IMR-90 (cell line): ENCODE measurements around the gene EVA1C. TPM values are rescaled to one million over a fixed set of nuclear protein-coding genes. Genes with fewer than 3 reads are reported as not detected.

Experiments used
- ATAC-seq: fragments of 200-7000 bp; cut with Tn5 transposase; 2 replicates; pipeline ENCODE4 v1.9.1; 2020; ENCODE audit warnings: low read depth, mild to moderate bottlenecking, moderate library complexity
- BruUV-seq: library from RNA; stranded (reverse); fragments of 400-500 nt; replicated peaks from 2 replicates; lab custom pipeline; 2021; lab: Mats Ljungman, UMichigan
- CTCF ChIA-PET: fragments of 300-600 bp; formaldehyde crosslinking; extraction: SDS; loops from one replicate; lab custom pipeline; 2021; ENCODE audit warnings: antibody characterized with exemption; lab: Yijun Ruan, JAX
- POLR2A ChIA-PET: fragments of 300-600 bp; sonication (Branson Sonifier 250); formaldehyde crosslinking; loops from one replicate; lab custom pipeline; 2022; ENCODE audit warnings: antibody characterized with exemption; ENCODE audit not compliant: unreplicated experiment; lab: Charles Lee
- DNase-seq: peaks from one replicate; pipeline ENCODE4 v3.0.0; 2013
- H2AFZ ChIP-seq: replicated peaks from 2 replicates; pipeline ENCODE3; 2013; ENCODE audit warnings: low read length, mild to moderate bottlenecking; ENCODE audit not compliant: poor library complexity
- H2AK5ac ChIP-seq: 2 replicates; pipeline ENCODE4 v1.6.1; 2013; ENCODE audit warnings: low read depth, low read length, inconsistent platforms
- H2AK9ac ChIP-seq: replicated peaks from 2 replicates; pipeline ENCODE3; 2013; ENCODE audit warnings: mild to moderate bottlenecking, low read depth, low read length, moderate library complexity; ENCODE audit not compliant: poor library complexity
- H2BK120ac ChIP-seq: 2 replicates; pipeline ENCODE4 v1.6.1; 2013; ENCODE audit warnings: low read depth, low read length, inconsistent platforms
- H2BK15ac ChIP-seq: 3 replicates; pipeline ENCODE4 v1.6.1; 2013; ENCODE audit warnings: low read depth, low read length, inconsistent platforms
- H2BK20ac ChIP-seq: 2 replicates; pipeline ENCODE4 v1.6.1; 2013; ENCODE audit warnings: low read depth, mild to moderate bottlenecking, inconsistent platforms, low read length, moderate library complexity
- H2BK5ac ChIP-seq: 2 replicates; pipeline ENCODE4 v1.6.1; 2013; ENCODE audit warnings: mild to moderate bottlenecking, low read depth, low read length, inconsistent platforms; ENCODE audit not compliant: poor library complexity, severe bottlenecking
- H3K14ac ChIP-seq: replicated peaks from 2 replicates; pipeline ENCODE4 v1.6.1; 2013; ENCODE audit warnings: low read depth, low read length, inconsistent platforms
- H3K18ac ChIP-seq: 2 replicates; pipeline ENCODE4 v1.6.1; 2013; ENCODE audit warnings: low read depth, low read length, control low read depth
- H3K23ac ChIP-seq: 2 replicates; pipeline ENCODE4 v1.6.1; 2013; ENCODE audit warnings: low read depth, low read length, inconsistent platforms
- H3K27ac ChIP-seq: 2 replicates; pipeline ENCODE4 v1.5.1; 2013; ENCODE audit warnings: mild to moderate bottlenecking, control low read depth, low read length; ENCODE audit not compliant: insufficient read depth
- H3K27me3 ChIP-seq: 2 replicates; pipeline ENCODE4 v1.6.1; 2013; ENCODE audit warnings: low read length; ENCODE audit not compliant: control insufficient read depth, insufficient read depth
- H3K36me3 ChIP-seq: 2 replicates; pipeline ENCODE4 v1.6.1; 2013; ENCODE audit warnings: low read length, mixed read lengths; ENCODE audit not compliant: control insufficient read depth, insufficient read depth
- H3K4ac ChIP-seq: 2 replicates; pipeline ENCODE4 v1.6.1; 2013; ENCODE audit warnings: low read depth, low read length, inconsistent platforms
- H3K4me1 ChIP-seq: 2 replicates; pipeline ENCODE4 v1.6.1; 2013; ENCODE audit warnings: low read length, mixed read lengths; ENCODE audit not compliant: control insufficient read depth, insufficient read depth
- H3K4me2 ChIP-seq: 2 replicates; pipeline ENCODE4 v1.6.1; 2013; ENCODE audit warnings: low read depth, mild to moderate bottlenecking, control low read depth, low read length, moderate library complexity
- H3K4me3 ChIP-seq: 2 replicates; pipeline ENCODE4 v1.5.1; 2013; ENCODE audit warnings: low read depth, mild to moderate bottlenecking, control low read depth, low read length, moderate library complexity; ENCODE audit not compliant: insufficient read depth
- H3K56ac ChIP-seq: 2 replicates; pipeline ENCODE4 v1.6.1; 2013; ENCODE audit warnings: low read length, inconsistent platforms; ENCODE audit not compliant: insufficient read depth; ENCODE audit errors: extremely low read depth
- H3K79me1 ChIP-seq, 2 experiments: 2 replicates each; pipeline ENCODE4 v1.6.1; 2013; ENCODE audit warnings: low read length in 2 of 2, inconsistent platforms in 1 of 2, low read depth in 1 of 2
- H3K9ac ChIP-seq: 2 replicates; pipeline ENCODE4 v1.6.1; 2013; ENCODE audit warnings: low read depth, low read length, control low read depth
- H3K9me1 ChIP-seq: 2 replicates; pipeline ENCODE4 v1.6.1; 2013; ENCODE audit warnings: low read length, inconsistent platforms; ENCODE audit not compliant: insufficient read depth
- H3K9me3 ChIP-seq: 2 replicates; pipeline ENCODE4 v1.6.1; 2013; ENCODE audit warnings: low read length; ENCODE audit not compliant: control insufficient read depth, insufficient read depth
- H4K20me1 ChIP-seq: 2 replicates; pipeline ENCODE4 v1.6.1; 2013; ENCODE audit warnings: low read length, inconsistent platforms; ENCODE audit not compliant: insufficient read depth
- H4K5ac ChIP-seq: 2 replicates; pipeline ENCODE4 v1.6.1; 2013; ENCODE audit warnings: mild to moderate bottlenecking, low read depth, low read length, control low read depth
- H4K8ac ChIP-seq, 2 experiments: 2 replicates each; pipeline ENCODE4 v1.6.1; 2013; ENCODE audit warnings: low read depth in 2 of 2, low read length in 2 of 2, control low read depth in 1 of 2, inconsistent platforms in 1 of 2
- H4K91ac ChIP-seq: 2 replicates; pipeline ENCODE4 v1.6.1; 2013; ENCODE audit warnings: low read depth, low read length, inconsistent platforms; ENCODE audit not compliant: insufficient read depth
- BHLHE40 ChIP-seq: fragments of 150-350 bp; IDR thresholded peaks from 2 replicates; pipeline ENCODE4 v1.6.1; 2016; ENCODE audit warnings: mild to moderate bottlenecking, low read depth, low read length
- CEBPB ChIP-seq: IDR thresholded peaks from 2 replicates; pipeline ENCODE4 v1.6.1; 2012; ENCODE audit warnings: low read depth, low read length, improper control_type of control experiment
- ELK1 ChIP-seq: fragments of 150-350 bp; IDR thresholded peaks from 2 replicates; pipeline ENCODE4 v1.6.1; 2016; ENCODE audit warnings: low read depth, mild to moderate bottlenecking, low read length, moderate library complexity, borderline replicate concordance
- FOS ChIP-seq: fragments of 150-350 bp; IDR thresholded peaks from 2 replicates; pipeline ENCODE4 v1.6.1; 2016; ENCODE audit warnings: low read depth, low read length
- MAFK ChIP-seq: IDR thresholded peaks from 2 replicates; pipeline ENCODE4 v1.6.1; 2012; ENCODE audit warnings: low read depth, low read length, improper control_type of control experiment
- MAZ ChIP-seq: IDR thresholded peaks from 2 replicates; pipeline ENCODE4 v1.6.1; 2012; ENCODE audit warnings: low read depth, mild to moderate bottlenecking, low read length, improper control_type of control experiment, moderate library complexity, borderline replicate concordance
- MXI1 ChIP-seq: IDR thresholded peaks from 2 replicates; pipeline ENCODE4 v1.6.1; 2012; ENCODE audit warnings: low read depth, mild to moderate bottlenecking, low read length, moderate library complexity, borderline replicate concordance
- NFE2L2 ChIP-seq: fragments of 150-350 bp; IDR thresholded peaks from 2 replicates; pipeline ENCODE4 v1.6.1; 2016; ENCODE audit warnings: low read depth, mild to moderate bottlenecking, low read length
- POLR2A ChIP-seq: IDR thresholded peaks from 2 replicates; pipeline ENCODE4 v1.6.1; 2012; ENCODE audit warnings: mild to moderate bottlenecking, low read depth, low read length
- RAD21 ChIP-seq: IDR thresholded peaks from 2 replicates; pipeline ENCODE4 v1.6.1; 2012; ENCODE audit warnings: low read length, improper control_type of control experiment
- RCOR1 ChIP-seq: IDR thresholded peaks from 2 replicates; pipeline ENCODE4 v1.6.1; 2012; ENCODE audit warnings: mild to moderate bottlenecking, low read length, improper control_type of control experiment; ENCODE audit not compliant: insufficient replicate concordance
- RFX5 ChIP-seq: IDR thresholded peaks from 2 replicates; pipeline ENCODE4 v1.8.0; 2012; ENCODE audit warnings: low read depth, mild to moderate bottlenecking, low read length, moderate library complexity
- SMC3 ChIP-seq: fragments of 150-350 bp; IDR thresholded peaks from 2 replicates; pipeline ENCODE4 v1.6.1; 2016; ENCODE audit warnings: low read depth, mild to moderate bottlenecking, antibody characterized with exemption, low read length, moderate library complexity
- USF2 ChIP-seq: fragments of 150-350 bp; IDR thresholded peaks from 2 replicates; pipeline ENCODE4 v1.6.1; 2017; ENCODE audit warnings: mild to moderate bottlenecking, antibody characterized with exemption, low read length, low read depth
- WGBS, 2 experiments: methylation state at CpG; one replicate each; pipeline versions ENCODE4 v1.1.5 to v1.1.7; 2013; ENCODE audit warnings: missing lambda C conversion rate in 2 of 2; ENCODE audit not compliant: insufficient read length in 1 of 2; ENCODE audit errors: extremely low coverage in 2 of 2; 5-methylcytosine and 5-hydroxymethylcytosine counted together
- dilution Hi-C: fragments of 300-500 bp; cut with HindIII; formaldehyde crosslinking; loops from one replicate; pipeline ENCODE4 v1.14.3; 2018; ENCODE audit warnings: low sequenced_read_pairs; ENCODE audit not compliant: unreplicated experiment
- in situ Hi-C: fragments of 300-500 bp; cut with MboI; formaldehyde crosslinking; loops from 3 replicates; pipeline ENCODE4 v1.14.3; 2019; ENCODE audit warnings: low sequenced_read_pairs, inconsistent platforms, mixed read lengths
- intact Hi-C: fragments of 100-400 bp; cut with micrococcal nuclease; formaldehyde crosslinking; loops from 2 replicates; pipeline ENCODE4 v1.10.0; 2022
- polyA plus RNA-seq, 3 experiments: library from polyadenylated mRNA; depleted of rRNA; stranded (reverse); fragments of >200 nt; gene quantifications; 2 replicates each; pipeline ENCODE4 v1.2.3, GENCODE V29; 2012; ENCODE audit warnings: low replicate concordance in 1 of 3
- total RNA-seq: library from RNA; depleted of rRNA; stranded (reverse); fragments of >200 nt; gene quantifications from 2 replicates; pipeline ENCODE4 v1.2.3, GENCODE V29; 2012

EVA1C gene
- total and polyA plus RNA-seq, 2 of the 4 experiments (the other 2 are of a cell fraction), result 0.72 to 1.1 TPM

- Histone ChIP-seq H3K4ac (peak overlapping the region; percentile 40), H3K4me3 (peak overlapping the region; percentile 95), H3K9ac (peak overlapping the region; percentile 83), H2AFZ (peak overlapping the region; percentile 93), H3K79me1 (peaks cover 13 to 51% of the 10 kb centered on the region in 2 experiments; a peak in 3 of 4 replicates), H2BK120ac (no peak overlapping the region), H4K91ac (peak overlapping the region; percentile 24; the same call in 1 of the 2 replicates), H3K23ac (peak overlapping the region; percentile 95), H2BK5ac (no peak overlapping the region), H3K14ac (peak overlapping the region; percentile 17; the same call in 1 of the 2 replicates), H2BK15ac (no peak overlapping the region), H3K27ac (peak overlapping the region; percentile 46; the same call in 1 of the 2 replicates), H3K56ac (no peak overlapping the region), H2BK20ac (no peak overlapping the region), H2AK5ac (peak overlapping the region; percentile 70), H4K5ac (peak overlapping the region; percentile 1; the same call in 1 of the 2 replicates), H2AK9ac (peak overlapping the region; percentile 98), H3K4me1 (peaks cover 8% of the 10 kb centered on the region), H3K9me3 (no peaks in the 10 kb centered on the region), H4K20me1 (peaks cover 38% of the 10 kb centered on the region), H3K18ac (no peak overlapping the region), H4K8ac (peak overlapping the region; percentile 31 to 99; a peak in 2 of 4 replicates), H3K9me1 (peaks cover 3% of the 10 kb centered on the region), H3K36me3 (peaks cover 5% of the 10 kb centered on the region; the same call in 1 of the 2 replicates), H3K4me2 (peak overlapping the region; percentile 95), H3K27me3 (no peaks in the 10 kb centered on the region)
- ChIA-PET POLR2A (interaction anchor here (0.6 kb wide), 2 partner anchors 20 to 87 kb away, joined by 3 to 6 read pairs; no protein-coding TSS in a partner anchor), CTCF (interaction anchor here (0.6 to 1.5 kb wide), 5 partner anchors 9 to 823 kb away, joined by 3 to 4 read pairs (median 3); no protein-coding TSS in a partner anchor)
- in situ Hi-C loops (loop anchor here (25.0 kb wide), 1 partner anchor 345 kb away; the partner anchor contains the start of gene SYNJ1), intact Hi-C loops (no loop called here), dilution Hi-C loops (no loop called here)
- BruUV-seq, result no TSS peak
- no peak for DNase-seq
- 0% methylated on average over 27 of the region's 32 CpGs; no CpG with 5 or more reads in 1 of the 2 experiments for WGBS, 2 experiments
- ATAC-seq, result peak; percentile 40
- TF ChIP-seq BHLHE40, result no peak
- no peak for TF ChIP-seq ELK1
- TF ChIP-seq MAZ, result no peak
- TF ChIP-seq MAFK, result no peak
- no peak for TF ChIP-seq USF2
- TF ChIP-seq RAD21, result no peak
- TF ChIP-seq POLR2A, result no peak
- TF ChIP-seq RCOR1, result no peak
- TF ChIP-seq FOS, result no peak
- no peak for TF ChIP-seq SMC3
- no peak for TF ChIP-seq CEBPB
- no peak for TF ChIP-seq MXI1
- no peak for TF ChIP-seq NFE2L2
- TF ChIP-seq RFX5, result no peak
Measured at GRCh38 chr21:32392299-32392879, 20.1 kb upstream of the EVA1C start.
